ENCODE measurements around the gene ATG5.

- no peak for TF ChIP-seq EZH2phosphoT487 (IDR thresholded peaks at IDR 0.05; ENCODE audit: unreplicated experiment)
- TF ChIP-seq CTCF (conservative IDR thresholded peaks at IDR 0.05; ENCODE audit: low read depth in 2 of 2): no peak
Measured at GRCh38 chr6:106188104-106188794, 137.3 kb downstream of the ATG5 start.
